Uterus (tissue), 2 donors: ENCODE data around the gene TRIM17.

Experiments
- CTCF ChIP-seq, 4 experiments: fragments of 200-600 bp in 2 of 4; fragments of 450-650 bp in 2 of 4; sonication (generic) in 2 of 4; IDR thresholded peaks; one replicate each; pipeline ENCODE4 v1.5.1; 2016 to 2019; ENCODE audit warnings: antibody characterized with exemption in 4 of 4, mild to moderate bottlenecking in 2 of 4, moderate library complexity in 1 of 4
- POLR2A ChIP-seq, 2 donors: fragments of 450-650 bp; IDR thresholded peaks; one replicate each; pipeline ENCODE4 v1.6.1; 2016; ENCODE audit warnings: antibody characterized with exemption in 2 of 2, mild to moderate bottlenecking in 1 of 2, moderate library complexity in 1 of 2

GRCh38 chr1:228448372-228448771, 31.7 kb upstream of the TRIM17 start:
- TF ChIP-seq CTCF (IDR thresholded peaks at IDR 0.05) (no peak), POLR2A (IDR thresholded peaks at IDR 0.05) (no peak)
